Measurements from ENCODE around the gene MRTFB. TPM values are rescaled to one million over a fixed set of nuclear protein-coding genes. Genes with fewer than 3 reads are reported as not detected.

MRTFB gene
- total and polyA plus RNA-seq, 2 experiments from 2014 or later: 13.9 to 22.2 TPM

DNA sequence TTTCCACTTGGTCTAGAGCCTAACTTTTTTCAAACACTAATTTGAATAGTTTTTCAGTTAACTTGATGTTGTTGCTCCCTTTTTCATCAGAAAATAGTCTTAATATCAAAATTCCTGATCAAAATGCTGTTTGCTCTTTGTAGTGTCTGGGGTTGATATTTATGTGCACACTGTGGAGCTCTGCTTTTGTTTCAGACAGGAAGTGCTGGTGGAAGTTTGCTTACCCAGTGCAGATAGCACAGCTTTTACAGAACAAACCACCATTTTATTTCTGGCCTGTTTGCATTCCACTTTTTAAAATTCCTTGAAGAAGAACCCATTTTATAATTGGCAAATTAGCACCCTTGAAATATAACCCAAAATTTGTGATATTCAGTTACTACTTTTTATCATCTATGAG lies 125.4 kb downstream of the MRTFB start:
- Mint-ChIP-seq H3K4me3 (no peak overlapping the region), H3K4me1 (peaks cover 10% of the 10 kb centered on the region; the same call in 2 of the 3 replicates), H3K36me3 (ENCODE audit: low read depth) (no peaks in the 10 kb centered on the region), H3K9me3 (no peaks in the 10 kb centered on the region), H3K27ac (no peak overlapping the region), H3K27me3 (ENCODE audit: insufficient read depth, low read depth, poor library complexity) (peaks cover 3% of the 10 kb centered on the region)
- Histone ChIP-seq H2AFZ (no peak overlapping the region), H4K20me1 (replicated peaks; ENCODE audit: insufficient read depth) (no peaks in the 10 kb centered on the region), H3K27ac (ENCODE audit: low read depth) (no peak overlapping the region), H3K36me3 (ENCODE audit: insufficient read depth) (no peaks in the 10 kb centered on the region), H3K27me3 (ENCODE audit: insufficient read depth) (no peaks in the 10 kb centered on the region), H3F3A (replicated peaks; ENCODE audit: low read depth) (no peaks in the 10 kb centered on the region), H3K9me2 (ENCODE audit: insufficient read depth) (no peaks in the 10 kb centered on the region), H3K4me2 (no peak overlapping the region), H3K4me3 (no peak overlapping the region), H3K4me1 (ENCODE audit: insufficient read depth) (no peaks in the 10 kb centered on the region), H3K79me2 (replicated peaks; ENCODE audit: insufficient read depth) (no peaks in the 10 kb centered on the region)
- no peak for TF ChIP-seq EZH2phosphoT487 (IDR thresholded peaks at IDR 0.05; ENCODE audit: unreplicated experiment)
- TF ChIP-seq JUNB (IDR thresholded peaks at IDR 0.05; ENCODE audit: unreplicated experiment): no peak
- TF ChIP-seq, protein P1, sequence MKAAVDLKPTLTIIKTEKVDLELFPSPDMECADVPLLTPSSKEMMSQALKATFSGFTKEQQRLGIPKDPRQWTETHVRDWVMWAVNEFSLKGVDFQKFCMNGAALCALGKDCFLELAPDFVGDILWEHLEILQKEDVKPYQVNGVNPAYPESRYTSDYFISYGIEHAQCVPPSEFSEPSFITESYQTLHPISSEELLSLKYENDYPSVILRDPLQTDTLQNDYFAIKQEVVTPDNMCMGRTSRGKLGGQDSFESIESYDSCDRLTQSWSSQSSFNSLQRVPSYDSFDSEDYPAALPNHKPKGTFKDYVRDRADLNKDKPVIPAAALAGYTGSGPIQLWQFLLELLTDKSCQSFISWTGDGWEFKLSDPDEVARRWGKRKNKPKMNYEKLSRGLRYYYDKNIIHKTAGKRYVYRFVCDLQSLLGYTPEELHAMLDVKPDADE (IDR thresholded peaks at IDR 0.05): no peak
- ATAC-seq (no peak), DNase-seq (ENCODE audit: low spot score) (no peak)

DNA sequence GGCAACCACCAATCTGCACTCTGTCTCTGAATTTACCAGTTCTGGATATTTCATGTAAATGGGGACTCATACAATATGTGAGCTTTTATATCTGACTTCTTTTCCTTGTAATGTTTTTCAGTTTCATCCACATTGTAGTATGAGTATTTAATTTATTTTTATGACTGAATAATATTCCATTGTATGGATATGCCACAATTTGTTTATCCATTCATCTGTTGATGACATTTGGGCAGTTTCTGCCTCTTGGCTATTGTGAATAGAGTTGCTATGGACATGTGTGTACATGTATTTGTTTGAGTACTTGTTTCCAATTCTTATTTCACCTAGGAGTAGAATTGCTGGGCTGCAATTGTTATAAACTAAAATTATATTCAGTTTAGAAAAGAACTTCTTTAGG lies 126.9 kb downstream of the MRTFB start:
- Histone ChIP-seq H2AFZ (no peak overlapping the region), H4K20me1 (replicated peaks; ENCODE audit: insufficient read depth) (no peaks in the 10 kb centered on the region), H3K4me3 (no peak overlapping the region), H3K27me3 (ENCODE audit: insufficient read depth) (no peaks in the 10 kb centered on the region), H3K79me2 (replicated peaks; ENCODE audit: insufficient read depth) (no peaks in the 10 kb centered on the region), H3K9me2 (ENCODE audit: insufficient read depth) (no peaks in the 10 kb centered on the region), H3K36me3 (ENCODE audit: insufficient read depth) (no peaks in the 10 kb centered on the region), H3F3A (replicated peaks; ENCODE audit: low read depth) (no peaks in the 10 kb centered on the region), H3K4me2 (no peak overlapping the region), H3K4me1 (ENCODE audit: insufficient read depth) (peaks cover under 1% of the 10 kb centered on the region; the same call in 1 of the 2 replicates), H3K27ac (ENCODE audit: low read depth) (no peak overlapping the region)
- ATAC-seq: no peak
- no peaks in the 10 kb centered on the region for H3K36me3 Mint-ChIP-seq (ENCODE audit: low read depth)
- H3K27ac Mint-ChIP-seq: no peak overlapping the region
- H3K4me1 Mint-ChIP-seq: peaks cover 10% of the 10 kb centered on the region; the same call in 2 of the 3 replicates
- no peaks in the 10 kb centered on the region for H3K27me3 Mint-ChIP-seq (ENCODE audit: insufficient read depth, low read depth, poor library complexity)
- no peak overlapping the region for H3K4me3 Mint-ChIP-seq
- no peak for DNase-seq (ENCODE audit: low spot score)
- no peaks in the 10 kb centered on the region for H3K9me3 Mint-ChIP-seq
- TF ChIP-seq NANOG (IDR thresholded peaks at IDR 0.05; ENCODE audit: borderline replicate concordance) (no peak), ZNF331 (CRISPR knock-in tag; IDR thresholded peaks at IDR 0.05; ENCODE audit: low read depth) (no peak), CREB1 (CRISPR knock-in tag; IDR thresholded peaks at IDR 0.05; ENCODE audit: low read depth) (no peak), EZH2 (IDR thresholded peaks at IDR 0.05; ENCODE audit: low read depth, unreplicated experiment) (no peak), ZNF114 (CRISPR knock-in tag; IDR thresholded peaks at IDR 0.05) (no peak), POLR2AphosphoS5 (IDR thresholded peaks at IDR 0.05; ENCODE audit: low read depth) (no peak), EZH2phosphoT487 (IDR thresholded peaks at IDR 0.05; ENCODE audit: unreplicated experiment) (no peak), STAT1 (IDR thresholded peaks at IDR 0.05; ENCODE audit: unreplicated experiment) (no peak), JUNB (IDR thresholded peaks at IDR 0.05; ENCODE audit: unreplicated experiment) (no peak)
- TF ChIP-seq, protein P2, sequence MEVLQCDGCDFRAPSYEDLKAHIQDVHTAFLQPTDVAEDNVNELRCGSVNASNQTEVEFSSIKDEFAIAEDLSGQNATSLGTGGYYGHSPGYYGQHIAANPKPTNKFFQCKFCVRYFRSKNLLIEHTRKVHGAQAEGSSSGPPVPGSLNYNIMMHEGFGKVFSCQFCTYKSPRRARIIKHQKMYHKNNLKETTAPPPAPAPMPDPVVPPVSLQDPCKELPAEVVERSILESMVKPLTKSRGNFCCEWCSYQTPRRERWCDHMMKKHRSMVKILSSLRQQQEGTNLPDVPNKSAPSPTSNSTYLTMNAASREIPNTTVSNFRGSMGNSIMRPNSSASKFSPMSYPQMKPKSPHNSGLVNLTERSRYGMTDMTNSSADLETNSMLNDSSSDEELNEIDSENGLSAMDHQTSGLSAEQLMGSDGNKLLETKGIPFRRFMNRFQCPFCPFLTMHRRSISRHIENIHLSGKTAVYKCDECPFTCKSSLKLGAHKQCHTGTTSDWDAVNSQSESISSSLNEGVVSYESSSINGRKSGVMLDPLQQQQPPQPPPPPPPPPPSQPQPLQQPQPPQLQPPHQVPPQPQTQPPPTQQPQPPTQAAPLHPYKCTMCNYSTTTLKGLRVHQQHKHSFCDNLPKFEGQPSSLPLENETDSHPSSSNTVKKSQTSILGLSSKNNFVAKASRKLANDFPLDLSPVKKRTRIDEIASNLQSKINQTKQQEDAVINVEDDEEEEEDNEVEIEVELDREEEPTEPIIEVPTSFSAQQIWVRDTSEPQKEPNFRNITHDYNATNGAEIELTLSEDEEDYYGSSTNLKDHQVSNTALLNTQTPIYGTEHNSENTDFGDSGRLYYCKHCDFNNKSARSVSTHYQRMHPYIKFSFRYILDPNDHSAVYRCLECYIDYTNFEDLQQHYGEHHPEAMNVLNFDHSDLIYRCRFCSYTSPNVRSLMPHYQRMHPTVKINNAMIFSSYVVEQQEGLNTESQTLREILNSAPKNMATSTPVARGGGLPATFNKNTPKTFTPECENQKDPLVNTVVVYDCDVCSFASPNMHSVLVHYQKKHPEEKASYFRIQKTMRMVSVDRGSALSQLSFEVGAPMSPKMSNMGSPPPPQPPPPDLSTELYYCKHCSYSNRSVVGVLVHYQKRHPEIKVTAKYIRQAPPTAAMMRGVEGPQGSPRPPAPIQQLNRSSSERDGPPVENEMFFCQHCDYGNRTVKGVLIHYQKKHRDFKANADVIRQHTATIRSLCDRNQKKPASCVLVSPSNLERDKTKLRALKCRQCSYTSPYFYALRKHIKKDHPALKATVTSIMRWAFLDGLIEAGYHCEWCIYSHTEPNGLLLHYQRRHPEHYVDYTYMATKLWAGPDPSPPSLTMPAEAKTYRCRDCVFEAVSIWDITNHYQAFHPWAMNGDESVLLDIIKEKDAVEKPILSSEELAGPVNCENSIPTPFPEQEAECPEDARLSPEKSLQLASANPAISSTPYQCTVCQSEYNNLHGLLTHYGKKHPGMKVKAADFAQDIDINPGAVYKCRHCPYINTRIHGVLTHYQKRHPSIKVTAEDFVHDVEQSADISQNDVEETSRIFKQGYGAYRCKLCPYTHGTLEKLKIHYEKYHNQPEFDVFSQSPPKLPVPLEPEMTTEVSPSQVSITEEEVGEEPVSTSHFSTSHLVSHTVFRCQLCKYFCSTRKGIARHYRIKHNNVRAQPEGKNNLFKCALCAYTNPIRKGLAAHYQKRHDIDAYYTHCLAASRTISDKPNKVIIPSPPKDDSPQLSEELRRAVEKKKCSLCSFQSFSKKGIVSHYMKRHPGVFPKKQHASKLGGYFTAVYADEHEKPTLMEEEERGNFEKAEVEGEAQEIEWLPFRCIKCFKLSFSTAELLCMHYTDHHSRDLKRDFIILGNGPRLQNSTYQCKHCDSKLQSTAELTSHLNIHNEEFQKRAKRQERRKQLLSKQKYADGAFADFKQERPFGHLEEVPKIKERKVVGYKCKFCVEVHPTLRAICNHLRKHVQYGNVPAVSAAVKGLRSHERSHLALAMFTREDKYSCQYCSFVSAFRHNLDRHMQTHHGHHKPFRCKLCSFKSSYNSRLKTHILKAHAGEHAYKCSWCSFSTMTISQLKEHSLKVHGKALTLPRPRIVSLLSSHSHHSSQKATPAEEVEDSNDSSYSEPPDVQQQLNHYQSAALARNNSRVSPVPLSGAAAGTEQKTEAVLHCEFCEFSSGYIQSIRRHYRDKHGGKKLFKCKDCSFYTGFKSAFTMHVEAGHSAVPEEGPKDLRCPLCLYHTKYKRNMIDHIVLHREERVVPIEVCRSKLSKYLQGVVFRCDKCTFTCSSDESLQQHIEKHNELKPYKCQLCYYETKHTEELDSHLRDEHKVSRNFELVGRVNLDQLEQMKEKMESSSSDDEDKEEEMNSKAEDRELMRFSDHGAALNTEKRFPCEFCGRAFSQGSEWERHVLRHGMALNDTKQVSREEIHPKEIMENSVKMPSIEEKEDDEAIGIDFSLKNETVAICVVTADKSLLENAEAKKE (CRISPR knock-in tag; IDR thresholded peaks at IDR 0.05): no peak
- TF ChIP-seq, protein P3, sequence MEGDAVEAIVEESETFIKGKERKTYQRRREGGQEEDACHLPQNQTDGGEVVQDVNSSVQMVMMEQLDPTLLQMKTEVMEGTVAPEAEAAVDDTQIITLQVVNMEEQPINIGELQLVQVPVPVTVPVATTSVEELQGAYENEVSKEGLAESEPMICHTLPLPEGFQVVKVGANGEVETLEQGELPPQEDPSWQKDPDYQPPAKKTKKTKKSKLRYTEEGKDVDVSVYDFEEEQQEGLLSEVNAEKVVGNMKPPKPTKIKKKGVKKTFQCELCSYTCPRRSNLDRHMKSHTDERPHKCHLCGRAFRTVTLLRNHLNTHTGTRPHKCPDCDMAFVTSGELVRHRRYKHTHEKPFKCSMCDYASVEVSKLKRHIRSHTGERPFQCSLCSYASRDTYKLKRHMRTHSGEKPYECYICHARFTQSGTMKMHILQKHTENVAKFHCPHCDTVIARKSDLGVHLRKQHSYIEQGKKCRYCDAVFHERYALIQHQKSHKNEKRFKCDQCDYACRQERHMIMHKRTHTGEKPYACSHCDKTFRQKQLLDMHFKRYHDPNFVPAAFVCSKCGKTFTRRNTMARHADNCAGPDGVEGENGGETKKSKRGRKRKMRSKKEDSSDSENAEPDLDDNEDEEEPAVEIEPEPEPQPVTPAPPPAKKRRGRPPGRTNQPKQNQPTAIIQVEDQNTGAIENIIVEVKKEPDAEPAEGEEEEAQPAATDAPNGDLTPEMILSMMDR (conservative IDR thresholded peaks at IDR 0.05; ENCODE audit: low read depth in 2 of 2): no peak
